ENCODE results near the gene FPGS. TPM values are rescaled to one million over a fixed set of nuclear protein-coding genes. Genes with fewer than 3 reads are reported as not detected.

FPGS gene
- total RNA-seq, 1 experiment from 2014 or later: 81.7 TPM

GRCh38 chr9:127817881-127818434 is 15.3 kb downstream of the FPGS start:
- CTCF ChIA-PET: interaction anchor here (3.5 kb wide), 1 partner anchor 52 kb away, joined by 16 read pairs; no protein-coding TSS in a partner anchor
- Mint-ChIP-seq H3K27me3 (ENCODE audit: low read depth) (no peaks in the 10 kb centered on the region), H3K4me1 (no peaks in the 10 kb centered on the region), H3K36me3 (peaks cover 8% of the 10 kb centered on the region; the same call in 1 of the 2 replicates), H3K9me3 (no peaks in the 10 kb centered on the region), H3K27ac (0 out of 2 replicates have a peak overlapping the region, but pooled peaks have one; percentile 11), H3K4me3 (no peak overlapping the region)
- TF ChIP-seq TEAD4 (CRISPR knock-in tag; IDR thresholded peaks at IDR 0.05): no peak
- TF ChIP-seq NFE2L1 (CRISPR knock-in tag; IDR thresholded peaks at IDR 0.05): no peak
- no peak for TF ChIP-seq AFF4 (CRISPR knock-in tag; IDR thresholded peaks at IDR 0.05; ENCODE audit: borderline replicate concordance)
- no peak for TF ChIP-seq ZNF232 (CRISPR knock-in tag; IDR thresholded peaks at IDR 0.05)
- no peak for TF ChIP-seq ZNF512 (CRISPR knock-in tag; IDR thresholded peaks at IDR 0.05; ENCODE audit: borderline replicate concordance)
- TF ChIP-seq ZNF121 (CRISPR knock-in tag; IDR thresholded peaks at IDR 0.05): no peak
- TF ChIP-seq PRDM15 (CRISPR knock-in tag; IDR thresholded peaks at IDR 0.05): no peak
- no peak for TF ChIP-seq ZNF671 (CRISPR knock-in tag; IDR thresholded peaks at IDR 0.05)
- no peak for TF ChIP-seq ZBTB43 (CRISPR knock-in tag; IDR thresholded peaks at IDR 0.05)
- no peak for TF ChIP-seq ZNF317 (CRISPR knock-in tag; IDR thresholded peaks at IDR 0.05; ENCODE audit: borderline replicate concordance, low read depth)
- POLR2A ChIA-PET: no interaction called here
- ATAC-seq (no peak), DNase-seq (ENCODE audit: low spot score) (no peak)

GRCh38 chr9:127818574-127818973 is 15.9 kb downstream of the FPGS start:
- POLR2A ChIA-PET: no interaction called here
- Mint-ChIP-seq H3K4me3 (no peak overlapping the region), H3K36me3 (peaks cover 4% of the 10 kb centered on the region; the same call in 1 of the 2 replicates), H3K27me3 (ENCODE audit: low read depth) (no peaks in the 10 kb centered on the region), H3K9me3 (no peaks in the 10 kb centered on the region), H3K27ac (peak overlapping the region; percentile 11; the same call in 1 of the 2 replicates), H3K4me1 (no peaks in the 10 kb centered on the region)
- ATAC-seq (no peak), DNase-seq (ENCODE audit: low spot score) (no peak)
- CTCF ChIA-PET: interaction anchor here (0.6 to 3.5 kb wide), 2 partner anchors 21 to 51 kb away, joined by 3 to 16 read pairs; no protein-coding TSS in a partner anchor
- TF ChIP-seq ETV6 (CRISPR knock-in tag; IDR thresholded peaks at IDR 0.05): no peak
- no peak for TF ChIP-seq ZNF219 (CRISPR knock-in tag; IDR thresholded peaks at IDR 0.05; ENCODE audit: borderline replicate concordance)
- no peak for TF ChIP-seq PRRX2 (CRISPR knock-in tag; IDR thresholded peaks at IDR 0.05)
- TF ChIP-seq NFE2L1 (CRISPR knock-in tag; IDR thresholded peaks at IDR 0.05): no peak
- TF ChIP-seq ATF6 (CRISPR knock-in tag; IDR thresholded peaks at IDR 0.05): no peak
- no peak for TF ChIP-seq ELF4 (CRISPR knock-in tag; IDR thresholded peaks at IDR 0.05; ENCODE audit: low read depth)
- no peak for TF ChIP-seq ERG (CRISPR knock-in tag; IDR thresholded peaks at IDR 0.05)
- TF ChIP-seq SMAD3 (CRISPR knock-in tag; IDR thresholded peaks at IDR 0.05; ENCODE audit: borderline replicate concordance): no peak
- TF ChIP-seq TEAD4 (CRISPR knock-in tag; IDR thresholded peaks at IDR 0.05): no peak

All from WTC11 (cell line).